Embryonic facial prominence (tissue), 1 donor: ENCODE results near the gene RUNX2.
"Not testable (repeated sequence)": the region's sequence is repeated elsewhere in the genome, so short reads cannot be mapped to it uniquely, and the experiment has no call there.

Experiments
- DNase-seq: peaks from one replicate; pipeline ENCODE4 v3.0.0-alpha.2; 2016; ENCODE audit errors: extremely low spot score

RUNX2 gene

DNA sequence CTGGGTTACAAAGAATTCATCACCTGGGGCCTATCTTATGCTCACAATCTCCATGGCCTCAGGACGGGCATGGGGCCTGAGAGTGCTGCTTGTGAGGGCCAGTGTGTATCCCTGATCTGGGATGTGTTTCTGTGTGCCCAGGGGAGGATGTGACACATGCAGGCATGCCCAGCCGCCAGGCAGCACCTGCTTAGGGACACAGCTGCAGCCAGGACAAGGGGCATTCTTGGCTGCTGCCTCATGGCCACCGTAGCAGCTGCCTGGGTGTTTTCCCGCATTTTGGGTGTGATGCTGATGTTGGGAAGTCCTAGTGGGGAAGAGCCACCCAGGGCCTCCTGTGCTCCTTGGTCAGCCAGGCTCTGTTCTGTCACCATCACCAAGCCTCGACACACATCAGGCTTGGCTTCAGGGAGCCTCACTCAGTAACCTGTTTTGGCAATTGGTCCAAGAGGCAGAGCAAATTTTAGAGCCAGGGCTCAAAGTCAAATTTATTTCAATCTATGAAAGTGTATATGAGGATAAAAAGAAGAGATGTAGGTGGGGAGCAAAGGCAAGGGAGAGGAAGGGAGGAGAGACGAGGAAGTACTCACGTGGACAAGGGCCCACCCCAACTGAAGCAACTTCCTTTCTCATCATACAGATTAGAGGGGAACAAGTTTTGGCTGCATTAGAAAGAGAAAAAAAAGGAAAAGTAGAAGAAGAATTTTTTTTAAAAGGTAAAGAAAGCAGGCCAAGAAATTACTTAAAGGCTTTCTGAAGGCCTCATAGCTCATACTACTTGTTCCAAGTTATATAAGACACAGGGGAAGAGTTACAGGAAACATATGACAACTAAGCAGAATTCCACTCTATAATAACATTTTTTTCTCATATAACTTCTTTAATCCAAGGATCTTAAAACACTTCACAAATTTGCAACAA, 319.5 kb downstream of the RUNX2 start:
- peak; percentile 34 for DNase-seq

DNA sequence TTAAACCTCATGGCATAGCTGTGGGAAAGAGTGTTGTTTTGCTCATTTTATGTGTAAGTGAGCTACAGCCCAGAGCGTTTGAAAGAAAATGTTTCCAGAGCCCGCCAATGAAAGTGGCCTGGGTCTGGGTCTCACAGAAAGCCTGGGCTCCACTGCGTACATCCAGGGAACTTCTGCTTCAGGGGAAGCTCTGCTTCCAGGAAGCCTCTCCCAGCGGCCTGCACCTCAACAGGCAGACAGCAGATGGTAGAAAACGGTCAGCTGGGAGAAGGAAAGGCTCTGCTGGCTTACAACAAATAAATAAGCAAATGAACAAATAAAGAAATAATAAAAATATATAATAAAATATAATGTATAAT, 320.1 kb downstream of the RUNX2 start:
- no peak for DNase-seq

DNA sequence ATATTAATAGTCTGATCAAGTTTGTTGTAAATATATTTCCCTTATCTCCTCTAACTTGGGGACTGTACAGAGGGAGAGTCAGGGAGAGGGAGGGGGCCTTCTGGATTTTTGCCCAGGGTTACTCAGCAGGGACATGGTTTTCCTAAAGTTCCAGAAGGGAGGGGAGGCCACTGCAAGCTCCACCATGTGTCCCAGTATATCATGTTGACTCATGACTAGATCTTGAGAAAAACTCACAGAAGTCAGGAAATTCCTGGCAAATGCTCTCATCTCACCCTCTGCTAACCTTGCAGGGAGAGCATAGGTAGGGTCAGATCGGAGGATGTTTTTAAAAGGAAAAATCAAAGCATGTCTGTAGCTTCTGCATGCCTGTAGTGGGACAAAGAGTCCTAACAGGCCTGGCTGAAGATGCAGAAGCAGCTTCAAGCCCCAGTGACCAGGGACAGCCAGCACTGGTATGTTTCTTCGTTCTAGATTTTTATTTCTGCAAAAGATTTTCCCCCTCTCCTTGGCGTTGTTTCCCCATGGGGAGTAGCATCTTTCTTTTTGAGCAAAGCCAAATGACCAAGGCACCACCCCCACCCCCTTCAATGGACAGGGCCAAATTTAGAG, 322.5 kb downstream of the RUNX2 start:
- DNase-seq, result no peak

DNA sequence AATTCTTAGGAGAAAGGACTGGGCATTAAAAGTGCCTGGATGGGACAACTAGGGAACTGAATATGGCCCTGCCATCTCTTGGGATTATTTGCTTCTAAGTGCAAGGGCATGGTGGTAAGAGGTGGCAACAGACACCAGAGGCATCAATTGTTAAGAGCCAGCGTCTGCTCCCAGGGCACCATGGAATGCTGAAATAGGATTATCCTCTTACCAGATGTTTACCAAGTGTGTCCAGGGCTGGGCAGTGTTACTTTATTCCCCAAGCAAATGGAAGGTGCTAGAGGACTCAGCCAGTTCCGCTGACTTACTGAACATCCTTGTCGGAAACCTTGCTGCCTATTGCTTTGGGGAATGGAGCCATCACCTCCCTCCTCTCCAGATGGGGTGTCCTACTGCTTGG, 323.2 kb downstream of the RUNX2 start:
- no peak for DNase-seq

DNA sequence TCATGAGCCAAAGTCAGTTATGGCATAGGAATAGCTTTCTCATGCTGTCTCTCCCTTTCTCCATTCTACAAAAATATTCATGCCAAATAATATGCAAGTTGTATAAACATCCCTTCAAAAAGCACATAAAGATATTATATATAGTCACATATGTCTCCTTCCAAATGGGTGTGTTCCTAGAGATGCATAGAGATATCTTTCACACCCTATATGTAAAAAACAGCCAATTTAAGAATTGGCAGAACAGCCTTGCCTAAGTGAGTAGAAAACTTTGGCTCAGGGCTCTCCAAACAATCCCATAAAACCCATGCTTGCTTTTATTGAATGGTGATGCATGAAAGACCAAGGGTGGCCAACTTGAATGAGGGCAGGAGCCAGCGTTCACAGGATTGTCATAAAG, 324.3 kb downstream of the RUNX2 start:
- no peak for DNase-seq

DNA sequence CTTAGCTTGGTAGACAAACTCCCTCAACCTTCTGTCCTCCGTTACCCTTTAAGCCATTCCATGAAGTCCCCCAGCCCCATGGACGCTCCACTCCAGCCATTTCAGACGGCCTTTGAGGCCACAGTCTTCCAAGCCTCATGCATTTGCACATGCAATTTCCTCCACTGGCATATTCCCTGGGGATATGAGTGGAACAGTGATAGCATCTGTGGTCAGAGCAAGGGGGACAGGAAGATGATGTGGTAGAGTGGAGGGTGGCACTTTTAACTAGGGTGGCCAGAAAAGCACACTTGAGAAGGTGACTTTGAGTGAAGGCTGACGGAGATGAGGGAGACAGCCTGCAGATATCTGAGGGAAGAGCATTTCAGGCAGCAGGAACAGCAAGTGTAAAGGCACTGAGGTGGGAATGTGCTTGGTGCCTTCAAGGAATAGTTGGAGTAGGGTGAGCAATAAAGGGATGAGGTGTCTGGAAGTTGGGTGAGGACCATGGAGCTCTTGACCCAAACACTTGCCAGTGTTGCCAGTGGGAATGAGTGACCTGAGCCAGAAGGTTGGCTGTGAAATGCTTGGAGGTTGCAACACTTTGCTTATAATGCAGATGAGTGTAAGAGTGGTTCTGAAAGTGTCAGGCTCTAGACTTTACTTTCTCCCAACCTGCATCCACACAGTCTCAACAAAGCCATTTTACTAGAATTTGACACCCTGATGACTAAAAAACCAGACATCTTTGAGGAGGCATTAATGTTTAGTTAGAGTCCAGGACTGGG, 325.2 kb downstream of the RUNX2 start:
- no peak for DNase-seq

DNA sequence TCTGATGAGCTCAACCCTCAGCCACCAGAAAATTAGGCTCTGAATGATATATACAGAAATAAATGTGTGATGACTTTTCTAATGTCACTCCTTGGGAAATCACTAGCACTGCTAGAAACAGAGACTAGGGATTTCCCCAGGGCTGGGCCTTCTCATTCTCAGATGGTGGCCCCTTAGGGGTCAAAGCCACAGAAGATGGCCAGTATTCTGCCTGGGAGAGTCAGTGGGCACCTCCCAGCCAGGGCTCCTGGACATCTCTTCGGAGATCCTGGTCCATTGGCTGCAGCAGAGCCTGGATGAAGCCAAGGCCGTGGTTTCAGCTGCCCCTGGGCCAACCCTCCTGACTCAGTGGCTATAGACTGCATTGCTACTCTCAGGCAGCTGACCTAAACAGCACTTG, 326.5 kb downstream of the RUNX2 start:
- DNase-seq, result no peak

DNA sequence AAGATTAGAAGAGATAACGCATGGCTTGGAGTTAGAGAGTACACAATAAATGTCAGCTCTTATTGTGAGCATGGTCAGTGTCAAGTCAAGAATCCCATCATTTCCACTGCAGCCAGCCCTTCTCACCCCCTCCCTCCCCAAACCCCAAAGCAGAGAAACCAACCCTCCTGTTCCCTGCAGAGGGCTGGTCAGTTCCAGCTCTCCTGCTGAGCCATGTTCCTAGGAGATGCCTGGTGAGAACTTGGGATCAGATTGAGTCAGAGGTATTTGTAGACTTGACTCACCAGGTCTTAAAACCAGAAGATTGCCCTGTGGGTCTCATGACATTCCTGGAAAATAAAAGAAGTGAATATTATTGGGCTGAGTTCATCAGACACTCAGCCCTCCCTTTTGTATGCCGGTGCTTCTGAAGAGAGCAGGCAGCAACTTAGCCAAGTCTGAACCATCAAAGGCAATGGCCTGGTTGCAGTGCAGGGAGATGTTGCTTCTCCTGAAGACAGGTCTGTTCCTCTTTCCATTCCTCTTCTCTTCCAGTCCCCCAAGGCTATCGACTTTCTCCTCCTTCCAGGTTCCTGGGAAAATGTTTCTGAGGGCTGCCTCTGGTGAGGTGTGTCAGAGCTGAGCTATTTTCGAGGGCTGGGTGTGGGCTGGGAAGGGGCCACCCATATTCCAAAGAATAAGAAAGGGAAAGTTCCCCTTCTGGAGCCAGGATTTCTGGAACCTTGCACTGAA, 327.8 kb downstream of the RUNX2 start:
- DNase-seq, result no peak

DNA sequence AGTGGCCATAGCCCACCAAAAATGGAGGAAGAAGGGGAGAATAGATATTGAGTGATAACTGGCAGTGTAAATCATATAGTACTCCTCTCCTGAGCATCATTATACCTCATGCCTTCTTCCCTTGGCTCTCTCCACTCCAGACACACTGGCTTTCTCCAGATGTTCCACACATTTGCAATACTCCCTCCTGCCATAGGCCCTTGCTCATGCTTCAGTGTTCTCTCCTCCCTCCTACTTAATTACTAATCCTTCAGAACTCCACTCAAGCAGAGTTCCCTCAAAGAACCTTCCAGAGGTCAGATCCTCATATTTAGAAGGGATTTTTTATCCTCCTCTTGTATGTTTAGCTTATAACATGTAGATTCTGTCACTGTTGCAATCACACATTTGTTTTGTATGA, 329.1 kb downstream of the RUNX2 start:
- DNase-seq, result no peak

DNA sequence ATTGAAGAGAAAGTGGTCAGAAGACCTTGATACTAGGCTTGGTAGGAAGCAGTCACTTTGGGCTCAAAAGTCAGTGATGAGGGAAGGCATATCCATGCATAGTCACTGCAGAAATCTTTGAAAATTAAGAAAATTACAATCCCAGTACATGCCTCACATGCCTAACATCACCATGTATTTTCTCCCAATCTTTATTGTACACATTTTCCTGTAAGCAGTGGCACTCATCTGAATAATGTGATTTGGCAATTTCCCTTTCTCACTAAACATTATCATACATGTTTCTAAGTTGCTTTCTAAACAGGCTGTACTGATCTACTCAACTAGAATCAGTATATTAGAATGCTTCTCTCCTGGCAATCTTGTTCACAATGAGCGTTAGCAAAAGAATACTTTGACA, 330.3 kb downstream of the RUNX2 start:
- DNase-seq, result no peak

DNA sequence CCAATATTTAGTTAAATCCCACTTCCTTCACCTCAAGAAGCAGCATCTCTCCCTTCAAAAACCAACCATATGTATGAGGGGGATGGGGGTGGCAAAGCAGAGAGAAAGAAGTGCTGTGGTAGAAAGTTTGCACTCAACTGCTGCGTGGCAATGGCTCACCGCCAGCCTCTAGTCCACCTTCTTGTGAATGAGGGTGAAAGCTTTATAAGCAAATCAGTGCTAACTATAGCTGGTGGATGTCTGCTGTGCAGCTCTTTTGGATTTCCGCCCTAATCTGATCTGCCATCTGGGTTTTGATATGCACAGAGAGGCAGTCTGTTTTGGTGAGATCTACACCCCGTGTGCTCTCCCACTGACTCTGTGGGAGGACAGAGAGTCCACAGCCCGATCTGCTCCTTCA, 330.8 kb downstream of the RUNX2 start:
- DNase-seq, result no peak

DNA sequence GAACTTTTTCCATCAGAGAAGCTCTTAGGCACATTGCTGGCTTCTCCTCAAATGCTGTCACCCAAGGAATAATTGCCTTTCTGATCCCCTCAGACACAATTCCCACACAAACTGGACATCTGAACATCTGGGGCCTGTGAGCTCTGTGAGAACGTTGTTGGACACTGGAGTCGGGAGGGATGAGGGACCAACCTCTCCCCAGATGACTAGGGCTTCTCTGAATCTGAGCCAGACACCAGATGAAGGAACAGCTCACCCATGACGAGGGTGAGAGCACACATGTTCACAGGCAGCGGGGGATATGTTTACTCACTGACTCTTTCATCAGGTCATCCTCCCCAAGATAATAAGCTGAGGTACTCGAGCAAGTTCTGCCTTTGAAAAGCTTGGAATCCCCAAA, 333.5 kb downstream of the RUNX2 start:
- no peak for DNase-seq

DNA sequence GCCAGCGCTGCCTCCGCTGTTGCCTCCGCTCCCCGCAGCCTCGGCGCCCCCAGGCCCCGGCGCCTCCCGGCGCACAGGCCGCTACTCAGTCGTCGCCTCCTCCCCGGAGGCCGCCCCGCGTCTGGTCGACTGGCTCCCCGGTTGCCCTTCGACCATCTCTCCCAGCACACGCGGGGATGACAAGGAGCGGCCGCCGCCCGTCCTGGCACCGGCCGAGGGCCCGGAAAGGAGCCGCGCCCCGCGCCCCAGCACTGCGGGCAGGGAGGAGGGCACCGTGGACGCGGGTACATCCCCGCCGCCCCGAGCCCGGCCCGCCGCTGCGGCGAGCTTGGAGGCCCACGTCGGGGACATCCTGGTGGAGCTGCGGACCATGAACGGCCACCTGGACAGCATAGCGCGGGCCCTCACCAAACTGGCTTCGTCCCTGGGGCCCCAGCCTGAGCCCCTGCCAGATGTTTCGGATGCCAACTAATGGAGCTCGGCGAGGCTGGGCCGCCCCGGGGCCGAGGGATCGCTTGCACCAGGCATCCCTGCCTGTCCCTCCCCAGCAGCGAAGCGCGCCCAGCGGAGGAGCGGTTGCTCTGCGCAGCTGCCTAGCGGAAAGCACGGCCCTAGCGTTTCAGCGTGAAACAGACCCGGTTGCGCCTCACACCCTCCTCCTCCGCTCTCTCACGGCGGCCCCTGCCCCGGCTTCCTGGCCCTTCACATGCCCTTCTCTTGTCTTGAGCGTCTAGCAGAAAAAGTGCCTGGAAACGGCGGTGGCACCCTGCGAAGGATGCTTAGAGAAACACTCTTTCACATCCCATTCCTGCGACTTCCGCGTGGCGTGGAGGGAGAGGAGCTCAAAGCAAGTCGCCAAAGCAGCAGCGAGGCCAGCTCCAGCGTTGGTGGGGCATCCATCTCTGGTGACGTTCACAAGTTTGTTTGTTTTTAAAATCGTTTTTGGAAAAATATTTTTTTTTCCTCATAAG, 335.4 kb downstream of the RUNX2 start:
- no peak for DNase-seq

DNA sequence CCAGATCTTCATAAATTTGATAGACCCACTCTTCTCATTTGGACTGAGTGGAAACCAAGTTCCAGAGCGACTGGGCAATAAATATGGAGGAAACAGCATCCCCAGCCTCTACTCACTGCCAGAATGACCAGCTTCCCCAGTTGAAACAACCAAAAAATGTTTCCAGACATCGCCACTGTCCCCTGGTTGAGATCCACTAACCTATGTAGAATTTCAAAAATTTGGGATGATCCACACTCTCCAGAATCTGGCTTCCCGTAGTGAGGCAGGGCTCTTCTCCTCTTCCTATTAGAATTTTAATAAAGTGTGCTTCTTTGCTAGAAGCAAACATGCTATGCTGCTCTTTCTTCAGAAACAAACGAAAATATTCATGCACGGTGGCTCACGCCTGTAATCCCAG, 336.6 kb downstream of the RUNX2 start:
- DNase-seq, result no peak

DNA sequence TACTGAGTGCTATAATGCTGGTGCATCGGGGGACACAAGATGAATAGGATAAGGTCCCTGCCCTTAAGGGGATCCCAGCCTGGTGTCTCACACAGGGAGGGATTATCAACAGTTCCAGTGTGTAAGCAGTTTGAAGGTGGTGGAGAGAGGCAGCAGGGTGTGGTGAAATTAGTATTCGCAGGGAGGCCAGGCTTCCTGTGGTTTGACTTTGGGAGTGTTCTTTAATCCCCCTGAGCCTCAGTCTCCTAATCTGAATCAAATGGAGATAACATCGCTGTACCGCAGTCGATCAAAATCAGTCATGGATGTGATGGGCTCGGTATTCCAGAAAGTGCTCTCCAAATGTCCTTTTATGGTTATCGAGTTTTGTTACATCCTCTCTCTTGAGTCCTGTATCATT, 337.7 kb downstream of the RUNX2 start:
- no peak for DNase-seq

DNA sequence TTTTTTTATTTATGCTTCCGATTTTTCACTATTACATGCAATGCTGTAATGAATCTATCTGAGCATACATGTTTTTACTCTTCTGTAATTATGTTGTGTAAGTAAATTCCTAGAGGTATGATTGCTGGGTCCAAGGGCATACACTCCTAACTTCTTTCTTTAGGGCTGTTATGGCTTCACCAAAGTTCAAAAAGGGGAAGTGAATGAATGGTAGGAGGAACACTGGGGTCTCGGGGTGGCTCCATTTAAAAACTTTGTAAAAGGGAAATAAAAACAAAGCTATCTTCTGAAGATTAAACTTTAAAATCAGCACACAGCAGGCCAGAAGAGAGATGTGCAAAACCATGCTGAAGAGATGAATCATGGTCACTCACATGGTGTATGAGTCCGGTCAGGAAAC, 338.7 kb downstream of the RUNX2 start:
- DNase-seq, result no peak

DNA sequence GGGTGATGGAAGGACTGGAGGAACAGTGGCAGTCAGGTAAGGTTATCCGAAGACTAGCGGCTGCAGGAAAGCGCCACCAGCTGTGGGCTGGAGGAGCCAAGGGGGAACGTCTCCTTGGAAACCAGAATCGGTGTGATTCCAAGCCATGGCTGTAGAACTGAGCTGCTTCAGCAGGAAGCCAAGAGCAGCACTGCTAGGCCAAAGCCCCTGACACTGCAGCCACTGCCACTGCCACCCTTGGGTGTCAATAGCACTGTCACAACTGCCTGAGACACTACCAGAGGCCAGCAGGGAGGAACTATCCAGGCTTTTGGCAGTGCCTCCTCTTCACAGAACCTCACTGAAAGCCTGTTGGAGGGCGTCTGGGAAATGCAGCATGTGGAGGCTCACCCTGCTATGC, 339.2 kb downstream of the RUNX2 start:
- no peak for DNase-seq

DNA sequence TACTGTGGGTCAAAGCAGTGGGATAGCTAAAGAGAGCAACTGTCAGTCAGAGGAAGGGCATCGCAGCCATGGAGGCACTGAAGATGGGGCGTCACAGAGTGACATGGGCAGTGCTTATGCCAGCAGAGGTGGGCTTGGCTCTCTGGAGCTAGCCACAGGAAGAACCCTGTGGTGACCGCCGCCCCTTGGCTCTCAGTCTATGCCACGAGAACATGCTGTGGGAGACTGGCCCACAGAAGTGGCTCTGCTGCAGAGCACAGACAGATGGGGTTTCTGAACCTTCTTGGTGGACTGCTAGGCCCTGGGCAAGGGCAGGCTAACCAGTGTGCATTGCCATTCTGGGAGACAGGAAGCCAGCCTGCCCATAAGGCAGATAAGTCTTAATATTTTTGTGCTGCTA, 339.6 kb downstream of the RUNX2 start:
- no peak for DNase-seq

DNA sequence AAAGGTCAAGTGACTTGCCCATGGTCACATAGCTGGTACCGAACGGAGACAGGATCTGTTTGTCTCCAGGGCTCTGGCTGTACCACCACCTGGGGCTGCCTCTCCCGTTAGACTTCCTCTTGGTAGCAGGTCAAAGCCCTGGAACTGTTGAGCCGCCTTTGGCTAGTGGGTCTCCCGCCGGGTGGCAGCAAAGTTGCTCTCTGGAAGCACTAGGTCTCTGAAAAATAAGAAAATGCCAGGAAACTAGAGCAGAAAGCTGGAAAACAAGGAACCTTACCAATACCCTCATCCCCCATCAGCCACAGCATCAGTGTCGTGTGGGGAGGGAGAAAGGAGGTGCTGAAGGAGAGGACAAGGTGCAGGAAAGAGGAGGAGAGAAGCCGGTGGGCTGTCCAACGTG, 340.6 kb downstream of the RUNX2 start:
- no peak for DNase-seq

DNA sequence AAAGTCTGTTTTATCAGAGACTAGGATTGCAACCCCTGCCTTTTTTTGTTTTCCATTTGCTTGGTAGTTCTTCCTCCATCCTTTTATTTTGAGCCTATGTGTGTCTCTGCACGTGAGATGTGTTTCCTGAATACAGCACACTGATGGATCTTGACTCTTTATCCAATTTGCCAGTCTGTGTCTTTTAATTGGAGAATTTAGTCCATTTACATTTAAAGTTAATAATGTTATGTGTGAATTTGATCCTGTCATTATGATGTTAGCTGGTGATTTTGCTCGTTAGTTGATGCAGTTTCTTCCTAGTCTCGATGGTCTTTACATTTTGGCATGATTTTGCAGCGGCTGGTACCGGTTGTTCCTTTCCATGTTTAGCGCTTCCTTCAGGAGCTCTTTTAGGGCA, 345.0 kb downstream of the RUNX2 start:
- not testable (repeated sequence) for DNase-seq

DNA sequence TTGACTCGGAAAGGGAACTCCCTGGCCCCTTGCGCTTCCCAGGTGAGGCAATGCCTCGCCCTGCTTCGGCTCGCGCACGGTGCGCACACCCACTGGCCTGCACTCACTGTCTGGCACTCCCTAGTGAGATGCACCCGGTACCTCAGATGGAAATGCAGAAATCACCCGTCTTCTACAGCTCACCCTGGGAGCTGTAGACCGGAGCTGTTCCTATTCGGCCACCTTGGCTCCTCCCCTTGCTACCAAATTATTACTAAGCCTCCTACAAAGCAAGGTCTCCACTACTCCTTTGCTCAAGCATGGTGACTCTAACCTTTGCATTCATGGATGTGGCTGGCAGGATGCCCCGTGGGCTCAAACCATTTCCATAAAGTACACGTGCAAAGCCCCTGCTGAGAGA, 347.0 kb downstream of the RUNX2 start:
- DNase-seq, result not testable (repeated sequence)
